Retinal pigment epithelial cell (primary cell): ENCODE results near the gene FLYWCH1.

Source experiments
- DNase-seq: peaks from one replicate; pipeline ENCODE4 v3.0.0-alpha.2; 2010; ENCODE audit warnings: low read depth
- H3K4me3 ChIP-seq: 2 replicates; pipeline ENCODE4 v1.5.1; 2011; ENCODE audit warnings: mild to moderate bottlenecking, low read length, control low read depth, moderate library complexity
- CTCF ChIP-seq: conservative IDR thresholded peaks from 2 replicates; pipeline ENCODE4 v1.5.1; 2011; ENCODE audit warnings: low read depth, low read length, control low read depth, inconsistent platforms

Gene FLYWCH1

GRCh38 chr16:3000540-3000939 is 88.8 kb downstream of the FLYWCH1 start:
- TF ChIP-seq CTCF = no peak
- DNase-seq = no peak
- H3K4me3 ChIP-seq = no peak overlapping the region
